GM19035 (cell line): Measurements from ENCODE around the gene ARMC6.
"Not testable (repeated sequence)": the region's sequence is repeated elsewhere in the genome, so short reads cannot be mapped to it uniquely, and the experiment has no call there.

Experiments used
- ATAC-seq: cut with Tn5 transposase; IDR thresholded peaks from one replicate; pipeline ENCODE4 v1.9.1; 2021; ENCODE audit not compliant: unreplicated experiment

Gene ARMC6

DNA sequence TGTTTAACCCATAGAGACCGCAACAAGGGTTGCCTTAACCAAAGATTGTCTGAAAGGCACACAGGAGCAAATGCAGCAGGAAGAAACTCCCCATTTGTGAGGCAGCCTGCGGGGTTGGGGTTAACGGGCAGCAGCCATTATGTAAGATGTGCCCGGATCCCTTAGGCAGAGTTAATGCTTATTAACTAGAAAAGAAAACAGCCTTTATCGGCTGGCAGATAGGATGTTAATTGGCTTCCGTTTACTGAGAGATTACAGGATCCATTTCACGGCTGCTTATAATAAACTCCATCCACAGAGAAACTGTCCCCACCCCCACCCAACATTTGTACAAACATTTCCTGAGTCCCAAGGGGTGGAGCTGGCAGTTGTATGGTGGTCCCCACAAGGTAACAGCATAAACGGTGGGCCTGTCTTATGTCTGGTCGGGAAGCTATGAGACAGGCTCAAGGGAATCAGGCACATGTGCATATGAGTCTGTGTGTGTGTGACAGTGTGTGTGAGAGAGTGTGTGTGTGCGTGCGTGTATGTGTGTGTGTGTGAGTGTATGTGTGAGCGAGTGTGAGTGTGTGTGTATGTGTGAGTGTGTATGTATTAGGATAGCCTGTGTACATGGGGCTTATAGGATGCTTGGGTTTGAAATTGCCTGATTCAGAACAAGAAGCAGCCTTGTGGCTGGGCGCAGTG lies 40.9 kb downstream of the ARMC6 start:
- no peak for ATAC-seq

DNA sequence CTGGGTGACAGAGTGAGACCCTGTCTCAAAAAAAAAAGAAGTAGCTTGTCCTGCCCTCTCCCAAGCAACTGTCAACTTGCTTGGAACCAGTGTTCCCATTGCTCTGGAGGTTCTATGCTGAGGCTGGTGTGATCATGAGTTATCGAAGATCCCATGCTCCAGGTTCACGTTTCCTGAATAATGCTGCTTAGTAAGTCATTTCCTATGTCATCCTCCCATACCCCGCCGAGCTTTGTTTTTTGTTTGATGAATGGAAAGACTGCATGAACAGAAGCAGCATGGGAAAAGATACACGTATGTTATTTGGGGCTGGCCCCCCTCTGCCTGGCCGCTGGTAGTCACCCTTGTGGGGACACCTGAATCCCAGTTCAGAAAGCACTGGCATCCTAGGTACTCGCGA lies 41.7 kb downstream of the ARMC6 start:
- ATAC-seq: no peak

DNA sequence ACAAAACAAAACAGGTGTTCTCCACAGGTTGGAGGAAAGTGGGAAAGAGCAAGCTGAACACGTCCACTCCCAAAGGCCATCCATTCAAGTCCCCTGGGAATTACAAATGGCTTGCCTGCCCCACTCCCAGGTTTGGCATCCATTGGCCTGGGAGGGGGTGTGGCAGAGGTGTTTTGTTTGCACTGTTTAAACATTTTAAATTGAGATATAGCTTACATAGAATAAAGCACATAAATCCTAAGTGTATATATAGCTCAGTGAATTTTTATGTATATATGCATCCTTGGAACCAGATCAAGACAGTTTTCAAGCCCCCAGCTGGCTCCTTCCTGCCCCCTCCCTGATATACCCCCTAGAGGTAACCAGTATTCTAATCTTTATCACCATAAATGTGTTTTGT lies 43.1 kb downstream of the ARMC6 start:
- no peak for ATAC-seq

GRCh38 chr19:19077103-19077502 lies 43.7 kb downstream of the ARMC6 start:
- ATAC-seq: no peak

DNA sequence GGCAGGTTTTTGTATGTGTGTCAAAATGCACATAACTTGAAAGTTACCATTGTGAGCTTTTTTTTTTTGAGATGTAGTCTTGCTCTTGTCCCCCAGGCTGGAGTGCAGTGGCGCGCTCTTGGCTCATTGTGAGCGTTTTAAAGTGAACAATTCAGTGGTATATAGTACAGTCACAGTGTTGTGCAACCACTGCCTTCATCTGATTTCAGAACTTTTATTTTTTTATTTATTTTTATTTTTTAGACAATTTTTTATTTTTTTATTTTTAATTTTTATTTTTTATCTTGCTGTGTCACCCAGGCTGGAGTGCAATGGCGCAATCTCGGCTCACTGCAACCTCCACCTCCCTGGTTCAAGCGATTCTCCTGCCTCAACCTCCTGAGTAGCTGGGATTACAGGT lies 45.4 kb downstream of the ARMC6 start:
- no peak for ATAC-seq

DNA sequence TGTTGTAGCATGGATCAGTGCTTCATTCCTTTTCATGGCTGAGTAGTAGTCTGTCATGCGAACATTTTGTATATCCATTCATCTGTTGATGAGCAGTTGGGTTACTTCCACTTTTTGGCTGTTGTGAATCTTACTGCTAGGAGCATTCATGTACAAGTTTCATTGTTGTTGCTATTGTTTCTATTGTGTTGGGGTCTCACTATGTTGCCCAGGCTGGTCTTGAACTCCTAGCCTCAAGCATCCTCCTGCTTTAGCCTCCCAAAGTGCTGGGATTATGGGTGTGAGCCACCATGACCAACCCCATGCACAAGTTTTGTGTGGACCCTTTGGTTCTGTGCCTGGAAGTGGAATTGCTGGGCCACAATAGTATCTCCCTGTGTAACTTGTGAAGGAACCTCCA lies 46.2 kb downstream of the ARMC6 start:
- no peak for ATAC-seq

GRCh38 chr19:19081642-19082151 lies 48.3 kb downstream of the ARMC6 start:
- no peak for ATAC-seq

GRCh38 chr19:19083413-19084178 lies 50.2 kb downstream of the ARMC6 start:
- no peak for ATAC-seq

DNA sequence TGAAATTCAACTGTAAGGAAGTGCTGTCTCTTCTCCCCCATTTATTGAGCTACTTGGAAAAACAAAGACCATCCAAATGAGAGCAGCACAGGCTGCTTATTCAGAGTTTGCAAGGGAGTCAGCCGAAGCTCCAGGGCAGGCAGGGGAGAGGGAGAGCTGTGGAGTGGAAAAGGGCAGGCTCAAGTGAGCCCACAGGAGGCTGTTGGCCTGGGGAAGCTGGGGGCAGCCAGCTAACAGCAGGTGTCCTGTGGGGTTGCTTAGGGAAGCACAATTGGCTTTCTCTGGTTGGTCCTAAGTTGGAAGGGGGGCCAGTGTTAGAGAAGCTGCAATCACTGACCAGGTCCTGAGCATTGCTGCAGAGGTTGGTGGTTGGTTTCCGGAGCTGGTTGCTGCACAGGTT lies 54.3 kb downstream of the ARMC6 start:
- ATAC-seq: no peak

DNA sequence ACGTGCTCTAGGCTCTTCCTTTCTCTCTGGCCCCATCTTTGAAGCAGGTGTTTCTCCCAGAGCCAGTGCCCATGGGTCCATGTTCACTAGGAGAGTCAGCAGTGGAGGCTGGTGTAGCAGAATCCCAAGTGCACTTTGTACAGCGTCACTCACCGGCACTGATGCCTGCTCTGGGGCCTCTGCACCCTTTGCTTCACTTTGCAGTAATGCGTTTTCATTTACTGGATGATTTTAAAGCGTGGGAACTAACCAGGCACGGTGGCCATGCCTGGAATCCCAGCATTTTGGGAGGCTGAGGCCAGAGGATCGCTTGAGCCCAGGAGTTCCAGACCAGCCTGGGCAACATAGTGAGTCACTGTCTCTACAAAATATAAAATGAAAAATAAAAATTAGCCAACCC lies 61.1 kb downstream of the ARMC6 start:
- ATAC-seq: no peak

- no peak for ATAC-seq
Observed at GRCh38 chr19:19095691-19096090, 62.3 kb downstream of the ARMC6 start.

DNA sequence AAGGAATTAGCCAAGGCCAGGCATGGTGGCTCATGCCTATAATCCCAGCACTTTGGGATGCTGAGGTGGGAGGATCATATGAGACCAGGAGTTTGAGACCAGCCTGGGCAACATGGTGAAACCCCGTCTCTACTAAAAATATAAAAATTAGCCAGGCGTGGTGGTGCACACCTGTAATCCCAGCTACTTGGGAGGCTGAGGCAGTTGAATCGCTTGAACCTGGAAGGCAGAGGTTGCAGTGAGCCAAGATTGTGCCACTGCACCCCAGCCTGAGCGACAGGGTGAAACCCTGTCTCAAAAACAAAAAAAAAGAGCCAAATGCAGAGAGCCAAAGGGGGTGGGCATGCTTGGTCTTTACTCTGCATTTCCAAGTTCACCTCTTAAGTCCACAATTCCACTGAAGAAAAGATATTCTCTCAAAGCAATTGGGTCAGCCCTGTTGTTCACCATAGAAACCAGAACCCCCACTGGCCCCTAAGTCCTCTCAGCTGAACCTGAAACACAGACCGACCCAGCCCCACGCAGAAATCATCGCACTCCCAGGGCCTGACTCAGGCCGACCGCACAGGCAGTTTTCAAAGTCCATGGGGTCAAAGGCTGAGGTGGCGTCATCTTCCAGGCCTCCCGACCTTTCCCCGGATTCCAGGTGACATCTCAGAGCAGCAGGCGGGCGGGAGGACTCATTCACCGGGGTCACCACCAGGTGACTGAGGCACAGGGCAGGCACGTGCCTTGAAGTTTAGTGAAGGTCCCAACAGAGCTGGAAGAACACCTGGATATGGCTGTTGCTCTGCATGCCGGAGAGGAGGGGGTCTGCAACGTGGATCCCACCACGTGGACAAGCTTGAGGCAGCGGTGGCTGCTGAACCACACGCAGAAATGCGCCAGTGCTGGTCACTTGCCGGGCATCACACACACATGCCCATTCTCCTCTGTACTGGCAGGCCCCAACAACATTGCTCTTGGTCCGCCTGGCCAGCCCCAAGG lies 63.5 kb downstream of the ARMC6 start:
- no peak for ATAC-seq

DNA sequence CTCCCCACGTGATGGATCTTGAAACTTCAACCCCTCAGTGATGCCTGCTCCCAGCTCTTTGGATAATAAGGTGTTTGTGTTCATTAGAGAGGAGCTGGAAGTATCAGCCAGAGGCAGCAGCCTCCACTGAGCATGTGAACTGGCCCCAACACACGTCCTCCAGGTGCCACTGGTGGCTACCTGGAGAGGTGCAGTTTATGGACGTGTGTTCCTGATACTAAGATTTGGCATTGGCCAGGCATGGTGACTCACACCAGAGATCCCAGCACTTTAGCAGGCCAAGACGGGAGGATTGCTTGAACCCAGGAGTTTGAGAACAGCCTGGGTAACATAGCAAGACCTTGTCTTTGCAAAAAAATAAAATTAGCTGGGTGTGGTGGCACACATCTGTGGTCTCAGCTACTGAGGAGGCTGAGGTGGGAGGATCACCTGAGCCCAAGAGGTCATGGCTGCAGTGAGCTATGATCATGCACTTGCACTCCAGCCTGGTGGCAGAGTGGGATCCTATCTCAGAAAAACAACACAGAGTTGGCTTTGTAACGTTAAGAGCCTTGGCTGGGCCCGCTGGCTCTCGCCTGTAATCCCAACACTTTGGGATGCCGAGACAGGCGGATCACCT lies 64.8 kb downstream of the ARMC6 start:
- ATAC-seq: no peak

DNA sequence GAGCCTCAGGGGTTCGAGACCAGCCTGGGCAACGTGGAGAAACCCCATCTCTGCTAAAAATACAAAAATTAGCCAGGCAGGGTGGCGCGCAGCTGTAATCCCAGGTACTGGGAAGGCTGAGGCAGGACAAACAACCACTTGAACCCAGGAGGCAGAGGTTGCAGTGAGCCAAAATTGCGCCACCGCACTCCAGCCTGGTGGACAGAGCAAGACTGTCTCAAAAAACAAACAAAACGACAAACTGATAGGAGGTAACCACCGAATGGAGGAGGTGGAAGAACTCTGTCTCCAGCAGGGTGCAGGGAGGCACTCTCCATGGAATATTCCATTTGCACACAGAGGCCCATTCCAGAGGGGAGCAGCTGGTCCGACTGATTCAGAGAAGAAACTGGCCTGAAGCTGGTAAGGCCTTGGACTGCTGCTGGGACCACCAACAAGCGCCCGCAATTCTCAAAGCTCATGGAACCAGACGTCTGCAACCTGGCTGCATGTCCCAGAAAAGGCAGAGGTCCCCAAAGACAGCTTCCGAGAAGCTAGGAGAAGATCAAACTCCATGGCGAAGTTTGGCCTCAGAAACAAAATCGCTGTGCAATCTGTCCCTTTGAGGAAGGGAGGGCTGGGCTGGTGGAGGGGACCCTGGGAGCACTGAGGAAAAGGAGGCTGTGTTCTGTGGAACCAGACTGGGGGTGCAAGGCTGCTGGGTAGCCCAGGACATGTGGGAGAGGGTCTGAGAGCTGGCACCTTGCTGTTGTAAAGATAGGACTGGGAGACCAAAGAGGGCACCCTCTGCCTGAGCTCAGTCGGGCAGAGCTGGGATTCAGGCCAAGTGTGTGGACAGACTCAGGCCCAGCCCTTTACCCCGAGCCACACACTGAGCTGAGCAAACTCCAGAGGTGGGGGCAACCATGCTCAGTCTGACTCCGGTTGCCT lies 65.6 kb downstream of the ARMC6 start:
- ATAC-seq: no peak

DNA sequence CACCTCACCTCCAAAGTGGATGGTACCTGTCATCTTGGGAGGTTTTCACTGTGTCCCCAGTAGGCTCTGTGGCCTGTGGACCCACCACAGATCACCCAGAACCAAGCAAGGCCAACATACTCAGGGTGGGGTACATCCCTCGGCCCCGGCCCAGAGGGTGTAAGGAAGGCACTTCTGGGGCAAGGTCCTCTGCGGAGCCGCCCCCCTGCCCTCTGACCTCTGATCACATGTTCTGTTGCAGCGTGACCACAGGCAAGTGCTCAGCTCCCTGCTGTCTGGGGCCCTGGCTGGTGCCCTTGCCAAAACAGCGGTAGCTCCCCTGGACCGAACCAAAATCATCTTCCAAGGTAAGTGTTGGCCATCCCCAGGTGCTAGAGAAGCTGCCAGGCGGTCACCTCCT lies 68.1 kb downstream of the ARMC6 start:
- no peak for ATAC-seq

DNA sequence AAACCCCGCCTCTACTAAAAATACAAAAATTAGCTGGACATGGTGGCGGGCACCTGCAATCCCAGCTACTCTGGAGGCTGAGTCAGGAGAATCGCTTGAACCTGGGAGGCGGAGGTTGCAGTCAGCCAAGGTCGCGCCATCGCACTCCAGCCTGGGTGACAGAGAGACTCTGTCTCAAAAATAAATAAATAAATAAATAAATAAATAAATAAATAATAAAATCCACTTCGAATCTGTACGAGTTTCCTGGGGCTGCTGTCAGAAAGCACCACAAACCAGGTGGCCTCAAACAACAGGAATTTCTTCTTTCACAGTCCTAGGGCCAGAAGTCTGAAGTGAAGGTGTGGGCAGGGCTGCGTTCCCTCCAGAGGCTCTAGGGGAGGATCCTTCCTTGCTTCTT lies 69.2 kb downstream of the ARMC6 start:
- ATAC-seq: not testable (repeated sequence)

DNA sequence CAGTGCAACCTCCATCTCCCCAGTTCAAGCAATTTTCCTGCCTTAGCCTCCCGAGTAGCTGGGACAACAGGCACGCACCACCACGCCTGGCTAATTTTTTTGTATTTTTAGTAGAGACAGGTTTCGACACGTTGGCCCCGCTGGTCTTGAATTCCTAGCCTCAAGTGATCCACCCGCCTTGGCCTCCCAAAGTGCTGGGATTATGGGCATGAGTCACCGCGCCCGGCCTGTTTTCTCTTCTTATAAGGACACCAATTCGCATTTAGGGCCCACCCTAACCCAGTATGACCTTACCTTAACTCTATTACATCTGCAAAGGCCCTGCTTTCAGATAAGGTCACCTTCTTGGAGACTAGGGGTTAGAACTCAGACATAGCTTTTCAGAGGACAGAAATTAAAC lies 69.8 kb downstream of the ARMC6 start:
- ATAC-seq: no peak

DNA sequence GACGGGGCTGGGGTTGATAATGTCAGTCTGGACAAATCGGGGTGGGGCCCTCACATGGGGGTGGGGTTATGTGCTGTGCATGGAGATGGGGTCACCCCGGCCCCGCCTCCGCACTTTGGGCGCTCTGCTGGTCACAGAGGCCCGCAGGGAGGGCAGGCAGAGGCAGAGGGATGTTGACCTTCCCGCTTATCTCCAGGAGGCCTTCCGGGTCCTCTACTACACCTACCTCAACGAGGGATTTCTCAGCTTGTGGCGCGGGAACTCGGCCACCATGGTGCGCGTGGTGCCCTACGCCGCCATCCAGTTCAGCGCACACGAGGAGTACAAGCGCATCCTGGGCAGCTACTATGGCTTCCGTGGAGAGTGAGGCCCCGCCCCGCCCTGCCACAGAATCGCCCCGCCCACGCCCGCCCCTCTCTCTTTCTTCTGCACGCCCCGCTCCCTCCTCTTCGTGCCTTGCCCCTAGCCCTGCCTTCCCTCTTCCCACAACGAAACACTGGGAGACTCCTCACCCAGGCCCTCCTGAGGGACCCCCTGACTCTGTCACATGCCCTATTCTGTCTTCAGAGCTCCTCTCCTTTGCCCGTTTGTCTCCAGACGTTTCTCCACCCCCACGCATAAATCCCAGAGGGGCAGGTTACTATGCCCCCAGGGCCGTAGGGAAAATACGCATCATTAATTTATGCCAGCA lies 72.1 kb downstream of the ARMC6 start:
- ATAC-seq: no peak

DNA sequence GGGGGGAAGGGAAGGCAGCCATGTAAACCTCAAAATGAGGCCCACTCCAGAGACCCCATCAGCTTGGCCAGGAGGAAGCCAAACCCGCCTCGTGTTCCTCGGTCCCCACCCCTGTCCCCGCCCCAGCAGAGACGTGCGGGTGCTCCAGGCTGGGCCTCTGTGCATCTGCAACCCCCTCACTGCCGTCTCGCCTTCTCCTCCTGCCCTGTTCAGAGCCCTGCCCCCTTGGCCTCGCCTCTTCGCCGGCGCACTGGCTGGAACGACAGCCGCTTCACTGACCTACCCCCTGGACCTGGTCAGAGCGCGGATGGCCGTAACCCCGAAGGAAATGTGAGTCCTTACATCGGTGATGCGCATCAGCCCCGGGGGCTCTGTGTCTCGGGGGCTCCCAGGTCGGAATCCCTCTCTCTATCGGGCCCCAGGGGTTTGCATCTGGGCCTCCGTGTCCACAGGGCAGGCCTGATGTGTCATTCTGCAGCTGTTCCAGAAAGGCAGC lies 72.7 kb downstream of the ARMC6 start:
- ATAC-seq: no peak
